ENCODE measurements around the gene OR1F1. TPM values are rescaled to one million over a fixed set of nuclear protein-coding genes. Genes with fewer than 3 reads are reported as not detected.

The OR1F1 gene
- total RNA-seq, 6 experiments from 2014 or later, result not detected

DNA sequence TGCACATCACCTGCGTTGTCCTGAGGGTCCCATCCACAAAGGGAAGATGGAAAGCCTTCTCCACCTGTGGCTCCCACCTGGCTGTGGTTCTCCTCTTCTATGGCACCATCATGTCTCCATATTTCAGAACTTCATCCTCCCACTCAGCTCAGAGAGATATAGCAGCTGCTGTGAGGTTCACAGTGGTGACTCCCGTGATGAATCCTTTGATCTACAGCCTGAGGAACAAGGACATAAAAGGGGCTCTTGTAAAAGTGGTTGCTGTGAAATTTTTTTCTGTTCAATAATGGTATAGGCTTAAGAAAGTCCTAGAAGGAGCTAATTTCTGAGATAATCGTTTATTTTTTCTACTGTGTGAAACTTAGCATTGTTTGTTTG, 28.2 kb downstream of the OR1F1 start:
- no peaks in the 10 kb centered on the region for H3K36me3 ChIP-seq
- no peak for ATAC-seq

DNA sequence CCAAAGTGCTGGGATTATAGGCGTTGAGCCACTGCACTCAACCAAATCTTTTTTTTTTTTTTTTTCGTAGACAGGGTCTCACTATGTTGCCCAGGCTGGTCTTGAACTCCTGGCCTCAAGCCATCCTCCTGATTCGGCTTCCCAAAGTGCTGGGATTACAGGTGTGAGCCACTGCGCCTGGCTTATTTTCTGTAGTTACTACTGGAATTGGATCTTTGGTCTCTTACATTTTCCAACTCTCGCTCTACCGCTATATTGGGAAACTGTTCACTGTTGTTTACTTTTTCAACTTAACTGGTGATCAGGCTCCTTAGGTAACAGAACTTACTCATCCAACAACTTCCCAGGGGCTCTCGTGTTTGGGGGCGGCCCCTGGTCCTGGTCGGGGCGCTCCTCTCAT, 32.8 kb downstream of the OR1F1 start:
- intact Hi-C loops (cut with DNase I), result no loop called here
- Histone ChIP-seq H3K4me3 (no peak overlapping the region), H3K9me3 (peaks cover 0 to 38% (median 19%) of the 10 kb centered on the region in 4 donors), H3K36me3 (peaks cover 0 to 19% (median 3%) of the 10 kb centered on the region in 4 donors), H3K4me1 (no peaks in the 10 kb centered on the region), H3K27ac (no peak overlapping the region), H3K27me3 (no peaks in the 10 kb centered on the region)
- WGBS (ENCODE audit: insufficient coverage, low coverage, low lambda C conversion rate, missing lambda C conversion rate), result 67% methylated on average over 7 of the region's 10 CpGs
- no peak for TF ChIP-seq POLR2A (IDR thresholded peaks at IDR 0.05)
- TF ChIP-seq, protein P1, sequence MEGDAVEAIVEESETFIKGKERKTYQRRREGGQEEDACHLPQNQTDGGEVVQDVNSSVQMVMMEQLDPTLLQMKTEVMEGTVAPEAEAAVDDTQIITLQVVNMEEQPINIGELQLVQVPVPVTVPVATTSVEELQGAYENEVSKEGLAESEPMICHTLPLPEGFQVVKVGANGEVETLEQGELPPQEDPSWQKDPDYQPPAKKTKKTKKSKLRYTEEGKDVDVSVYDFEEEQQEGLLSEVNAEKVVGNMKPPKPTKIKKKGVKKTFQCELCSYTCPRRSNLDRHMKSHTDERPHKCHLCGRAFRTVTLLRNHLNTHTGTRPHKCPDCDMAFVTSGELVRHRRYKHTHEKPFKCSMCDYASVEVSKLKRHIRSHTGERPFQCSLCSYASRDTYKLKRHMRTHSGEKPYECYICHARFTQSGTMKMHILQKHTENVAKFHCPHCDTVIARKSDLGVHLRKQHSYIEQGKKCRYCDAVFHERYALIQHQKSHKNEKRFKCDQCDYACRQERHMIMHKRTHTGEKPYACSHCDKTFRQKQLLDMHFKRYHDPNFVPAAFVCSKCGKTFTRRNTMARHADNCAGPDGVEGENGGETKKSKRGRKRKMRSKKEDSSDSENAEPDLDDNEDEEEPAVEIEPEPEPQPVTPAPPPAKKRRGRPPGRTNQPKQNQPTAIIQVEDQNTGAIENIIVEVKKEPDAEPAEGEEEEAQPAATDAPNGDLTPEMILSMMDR (IDR thresholded peaks at IDR 0.05), result no peak
- DNase-seq (no peak), ATAC-seq (no peak)

More for the DNA sequence above, 28.2 kb downstream of the OR1F1 start:
- H3K27me3 ChIP-seq, result no peaks in the 10 kb centered on the region
- no peak for DNase-seq
- TF ChIP-seq, protein P1 (IDR thresholded peaks at IDR 0.05), result no peak
- TF ChIP-seq POLR2A (IDR thresholded peaks at IDR 0.05), result no peak
- 21% methylated on average over 2 of the region's 3 CpGs for WGBS (ENCODE audit: insufficient coverage, low coverage, low lambda C conversion rate, missing lambda C conversion rate)
- peaks cover 0 to 4% (median 0%) of the 10 kb centered on the region in 4 donors for H3K9me3 ChIP-seq
- no peaks in the 10 kb centered on the region for H3K4me1 ChIP-seq
- no peak overlapping the region for H3K4me3 ChIP-seq
- no peak overlapping the region for H3K27ac ChIP-seq
- intact Hi-C loops (cut with DNase I), result no loop called here

DNA sequence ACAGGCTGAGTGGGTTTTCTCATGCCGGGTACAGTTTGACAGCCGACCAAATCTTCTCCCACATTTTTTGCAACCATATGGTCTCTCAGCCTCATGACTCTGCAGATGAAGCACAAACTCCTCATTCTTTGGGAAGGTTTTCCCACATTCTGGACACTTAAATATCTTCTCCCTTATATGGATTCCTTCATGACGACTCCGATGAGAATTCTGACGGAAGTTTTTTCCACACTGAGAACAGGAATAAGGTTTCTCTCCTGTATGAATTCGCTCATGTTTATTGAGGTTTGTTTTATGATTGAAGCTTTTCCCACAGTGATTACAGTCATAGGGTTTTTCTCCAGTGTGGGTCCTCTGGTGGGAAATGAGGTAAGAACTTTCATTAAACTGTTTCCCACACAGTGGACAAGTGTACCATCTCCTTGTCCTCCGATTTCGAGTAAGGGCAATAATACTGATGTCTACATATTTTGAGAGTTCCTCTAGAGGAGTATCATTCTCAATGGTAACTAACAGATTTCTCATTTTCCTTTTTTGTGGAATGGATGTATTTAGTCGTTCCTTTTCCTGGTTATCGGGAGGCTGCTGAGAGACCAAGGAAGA, 36.0 kb downstream of the OR1F1 start:
- H3K36me3 ChIP-seq, result peaks cover 0 to 39% (median 7%) of the 10 kb centered on the region in 4 donors

DNA sequence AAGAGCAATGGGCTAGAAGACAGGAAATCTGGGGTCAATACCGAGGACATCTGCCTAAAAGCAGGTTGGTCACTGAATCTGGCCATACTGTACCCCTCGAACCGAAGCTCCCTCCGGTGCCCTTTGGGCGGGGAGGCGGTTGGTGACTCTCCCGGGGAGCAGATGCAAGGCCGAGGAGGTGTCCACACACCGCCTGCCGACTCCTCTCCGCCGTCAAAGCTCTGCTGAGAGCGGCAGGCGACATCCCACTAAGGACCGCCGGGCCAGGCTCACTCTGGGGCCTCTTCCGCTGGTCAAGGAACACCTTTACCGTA, 46.5 kb downstream of the OR1F1 start:
- intact Hi-C loops (cut with DNase I), result no loop called here
- ATAC-seq (no peak), DNase-seq (no peak)
- Histone ChIP-seq H3K36me3 (peaks cover 0 to 27% (median 10%) of the 10 kb centered on the region in 4 donors), H3K27me3 (no peaks in the 10 kb centered on the region), H3K4me1 (peaks cover 0 to 7% (median 2%) of the 10 kb centered on the region in 4 donors), H3K27ac (peak overlapping the region; percentile 81 to 96 (median 94)), H3K9me3 (no peaks in the 10 kb centered on the region), H3K4me3 (peak overlapping the region; percentile 90 to 96 (median 95))
- TF ChIP-seq POLR2A (IDR thresholded peaks at IDR 0.05), result no peak
- TF ChIP-seq, protein P1 (IDR thresholded peaks at IDR 0.05), result no peak
- 3% methylated on average over 14 of the region's 18 CpGs for WGBS (ENCODE audit: insufficient coverage, low coverage, low lambda C conversion rate, missing lambda C conversion rate)

More for the DNA sequence above, 36.0 kb downstream of the OR1F1 start:
- ATAC-seq, result no peak
- Histone ChIP-seq H3K4me3 (no peak overlapping the region), H3K27ac (no peak overlapping the region), H3K9me3 (peaks cover 7 to 42% (median 21%) of the 10 kb centered on the region in 4 donors), H3K27me3 (no peaks in the 10 kb centered on the region), H3K4me1 (no peaks in the 10 kb centered on the region)
- intact Hi-C loops (cut with DNase I), result no loop called here
- TF ChIP-seq, protein P1 (IDR thresholded peaks at IDR 0.05), result no peak
- TF ChIP-seq POLR2A (IDR thresholded peaks at IDR 0.05), result no peak
- DNase-seq, result no peak
- WGBS (ENCODE audit: insufficient coverage, low coverage, low lambda C conversion rate, missing lambda C conversion rate), result 97% methylated on average over 10 of the region's 10 CpGs
